ENCODE data around the gene ENOX2. TPM values are rescaled to one million over a fixed set of nuclear protein-coding genes. Genes with fewer than 3 reads are reported as not detected.

ENOX2 gene
- polyA plus RNA-seq, 1 donor from 2014 or later = 19.1 TPM

GRCh38 chrX:130851569-130851968 is 51.4 kb downstream of the ENOX2 start:
- H3K36me3 Mint-ChIP-seq = peaks cover 7% of the 10 kb centered on the region
- no peak overlapping the region for H3K27ac Mint-ChIP-seq
- no peak overlapping the region for H3K4me3 Mint-ChIP-seq
- peaks cover 9 to 12% (median 10%) of the 10 kb centered on the region in 3 donors for H3K4me1 Mint-ChIP-seq
- H3K27me3 Mint-ChIP-seq = peaks cover 2% of the 10 kb centered on the region
- peaks cover 0 to 6% (median 2%) of the 10 kb centered on the region in 3 donors for H3K9me3 Mint-ChIP-seq

- Mint-ChIP-seq H3K27me3 (peaks cover 2% of the 10 kb centered on the region), H3K36me3 (peaks cover 4% of the 10 kb centered on the region), H3K9me3 (no peaks in the 10 kb centered on the region), H3K4me1 (peaks cover 5 to 12% (median 10%) of the 10 kb centered on the region in 3 donors), H3K27ac (no peak overlapping the region), H3K4me3 (peak overlapping the region in 2 of 4 donors; percentile 23 to 90)
Measured at GRCh38 chrX:130848763-130849162, 54.2 kb downstream of the ENOX2 start.

GRCh38 chrX:130846746-130847145 is 56.3 kb downstream of the ENOX2 start:
- H3K36me3 Mint-ChIP-seq = peaks cover 4% of the 10 kb centered on the region

GRCh38 chrX:130841776-130842175 is 61.2 kb downstream of the ENOX2 start:
- no peaks in the 10 kb centered on the region for H3K27me3 Mint-ChIP-seq
- no peaks in the 10 kb centered on the region for H3K9me3 Mint-ChIP-seq
- peak overlapping the region in 1 of 3 donors; percentile 51 for H3K27ac Mint-ChIP-seq
- H3K4me1 Mint-ChIP-seq = peaks cover 0 to under 1% (median 0%) of the 10 kb centered on the region in 3 donors
- no peaks in the 10 kb centered on the region for H3K36me3 Mint-ChIP-seq
- no peak overlapping the region for H3K4me3 Mint-ChIP-seq

More at GRCh38 chrX:130846746-130847145, 56.3 kb downstream of the ENOX2 start:
- peaks cover 2% of the 10 kb centered on the region for H3K27me3 Mint-ChIP-seq
- peaks cover 5 to 12% (median 10%) of the 10 kb centered on the region in 3 donors for H3K4me1 Mint-ChIP-seq
- no peak overlapping the region for H3K4me3 Mint-ChIP-seq
- no peaks in the 10 kb centered on the region for H3K9me3 Mint-ChIP-seq
- no peak overlapping the region for H3K27ac Mint-ChIP-seq

GRCh38 chrX:130840345-130840744 is 62.7 kb downstream of the ENOX2 start:
- no peaks in the 10 kb centered on the region for H3K27me3 Mint-ChIP-seq
- no peak overlapping the region for H3K27ac Mint-ChIP-seq
- no peak overlapping the region for H3K4me3 Mint-ChIP-seq
- no peaks in the 10 kb centered on the region for H3K36me3 Mint-ChIP-seq
- H3K4me1 Mint-ChIP-seq = peaks cover 2 to 8% (median 8%) of the 10 kb centered on the region in 3 donors
- no peaks in the 10 kb centered on the region for H3K9me3 Mint-ChIP-seq

GRCh38 chrX:130836447-130836846 is 66.6 kb downstream of the ENOX2 start:
- Mint-ChIP-seq H3K36me3 (no peaks in the 10 kb centered on the region), H3K27me3 (no peaks in the 10 kb centered on the region), H3K4me3 (peak overlapping the region in 1 of 4 donors; percentile 39), H3K27ac (peak overlapping the region in 2 of 3 donors; percentile 55 to 84), H3K9me3 (no peaks in the 10 kb centered on the region), H3K4me1 (peaks cover 23 to 30% (median 28%) of the 10 kb centered on the region in 3 donors)

GRCh38 chrX:130834830-130835229 is 68.2 kb downstream of the ENOX2 start:
- Mint-ChIP-seq H3K36me3 (no peaks in the 10 kb centered on the region), H3K4me1 (peaks cover 30 to 39% (median 35%) of the 10 kb centered on the region in 3 donors), H3K27me3 (no peaks in the 10 kb centered on the region), H3K9me3 (no peaks in the 10 kb centered on the region), H3K4me3 (peak overlapping the region in 1 of 4 donors; percentile 84), H3K27ac (no peak overlapping the region)

GRCh38 chrX:130834149-130834548 is 68.9 kb downstream of the ENOX2 start:
- Mint-ChIP-seq H3K9me3 (no peaks in the 10 kb centered on the region), H3K36me3 (no peaks in the 10 kb centered on the region), H3K27ac (peak overlapping the region in 2 of 3 donors; percentile 0 to 74), H3K4me1 (peaks cover 30 to 39% (median 35%) of the 10 kb centered on the region in 3 donors), H3K4me3 (peak overlapping the region in 2 of 4 donors; percentile 10 to 84), H3K27me3 (no peaks in the 10 kb centered on the region)

GRCh38 chrX:130831347-130831722 is 71.7 kb downstream of the ENOX2 start:
- Mint-ChIP-seq H3K4me3 (peak overlapping the region in 2 of 4 donors; percentile 17 to 56), H3K27me3 (no peaks in the 10 kb centered on the region), H3K9me3 (no peaks in the 10 kb centered on the region), H3K36me3 (no peaks in the 10 kb centered on the region), H3K27ac (peak overlapping the region in 1 of 3 donors; percentile 20), H3K4me1 (peaks cover 32 to 34% (median 34%) of the 10 kb centered on the region in 3 donors)

GRCh38 chrX:130830599-130831346 is 72.2 kb downstream of the ENOX2 start:
- peak overlapping the region in 1 of 4 donors; percentile 5 for H3K4me3 Mint-ChIP-seq
- H3K9me3 Mint-ChIP-seq = no peaks in the 10 kb centered on the region
- H3K27ac Mint-ChIP-seq = peak overlapping the region in 2 of 3 donors; percentile 20 to 77
- H3K4me1 Mint-ChIP-seq = peaks cover 29 to 32% (median 31%) of the 10 kb centered on the region in 3 donors
- H3K27me3 Mint-ChIP-seq = no peaks in the 10 kb centered on the region
- H3K36me3 Mint-ChIP-seq = no peaks in the 10 kb centered on the region

GRCh38 chrX:130829526-130830515 is 73.2 kb downstream of the ENOX2 start:
- Mint-ChIP-seq H3K36me3 (no peaks in the 10 kb centered on the region), H3K9me3 (no peaks in the 10 kb centered on the region), H3K4me1 (peaks cover 25 to 30% (median 28%) of the 10 kb centered on the region in 3 donors), H3K27me3 (no peaks in the 10 kb centered on the region), H3K4me3 (no peak overlapping the region), H3K27ac (peak overlapping the region in 1 of 3 donors; percentile 77)

- no peak overlapping the region for H3K27ac Mint-ChIP-seq
- no peaks in the 10 kb centered on the region for H3K9me3 Mint-ChIP-seq
- peaks cover 17 to 27% (median 22%) of the 10 kb centered on the region in 3 donors for H3K4me1 Mint-ChIP-seq
- H3K4me3 Mint-ChIP-seq = no peak overlapping the region
- no peaks in the 10 kb centered on the region for H3K27me3 Mint-ChIP-seq
- H3K36me3 Mint-ChIP-seq = no peaks in the 10 kb centered on the region
Measured at GRCh38 chrX:130828641-130829040, 74.4 kb downstream of the ENOX2 start.

- Mint-ChIP-seq H3K27ac (no peak overlapping the region), H3K27me3 (no peaks in the 10 kb centered on the region), H3K36me3 (no peaks in the 10 kb centered on the region)
Measured at GRCh38 chrX:130827648-130828047, 75.4 kb downstream of the ENOX2 start.

GRCh38 chrX:130826249-130826648 is 76.8 kb downstream of the ENOX2 start:
- Mint-ChIP-seq H3K4me3 (no peak overlapping the region), H3K9me3 (no peaks in the 10 kb centered on the region), H3K36me3 (no peaks in the 10 kb centered on the region), H3K27me3 (no peaks in the 10 kb centered on the region), H3K4me1 (peaks cover 7 to 12% (median 9%) of the 10 kb centered on the region in 3 donors), H3K27ac (no peak overlapping the region)

More at GRCh38 chrX:130827648-130828047, 75.4 kb downstream of the ENOX2 start:
- H3K4me1 Mint-ChIP-seq = peaks cover 12 to 20% (median 17%) of the 10 kb centered on the region in 3 donors
- no peaks in the 10 kb centered on the region for H3K9me3 Mint-ChIP-seq
- H3K4me3 Mint-ChIP-seq = no peak overlapping the region

- H3K27me3 Mint-ChIP-seq = no peaks in the 10 kb centered on the region
- peaks cover 1% of the 10 kb centered on the region for H3K36me3 Mint-ChIP-seq
Measured at GRCh38 chrX:130825525-130825924, 77.5 kb downstream of the ENOX2 start.

More at GRCh38 chrX:130825525-130825924, 77.5 kb downstream of the ENOX2 start:
- Mint-ChIP-seq H3K4me3 (no peak overlapping the region), H3K4me1 (peaks cover 2 to 9% (median 5%) of the 10 kb centered on the region in 3 donors), H3K9me3 (no peaks in the 10 kb centered on the region), H3K27ac (no peak overlapping the region)

All from IgD-negative memory B cell (primary cell).